ENCODE results near the gene EHMT1.
"Not testable (repeated sequence)": the region's sequence is repeated elsewhere in the genome, so short reads cannot be mapped to it uniquely, and the experiment has no call there.

Gene EHMT1

GRCh38 chr9:137809040-137809576 is 190.3 kb downstream of the EHMT1 start:
- Histone ChIP-seq H3K9ac (ENCODE audit: low read depth, low read length) (no peak overlapping the region), H3K27me3 (ENCODE audit: control insufficient read depth, insufficient read depth, low read length) (no peaks in the 10 kb centered on the region), H3K36me3 (ENCODE audit: control insufficient read depth, insufficient read depth, low read length) (peaks cover 26% of the 10 kb centered on the region), H3K4me1 (ENCODE audit: control insufficient read depth, insufficient read depth, low read length) (no peaks in the 10 kb centered on the region), H3K9me3 (ENCODE audit: control insufficient read depth, insufficient read depth, low read length) (no peaks in the 10 kb centered on the region), H3K4me3 (ENCODE audit: low read depth, low read length) (no peak overlapping the region)

DNA sequence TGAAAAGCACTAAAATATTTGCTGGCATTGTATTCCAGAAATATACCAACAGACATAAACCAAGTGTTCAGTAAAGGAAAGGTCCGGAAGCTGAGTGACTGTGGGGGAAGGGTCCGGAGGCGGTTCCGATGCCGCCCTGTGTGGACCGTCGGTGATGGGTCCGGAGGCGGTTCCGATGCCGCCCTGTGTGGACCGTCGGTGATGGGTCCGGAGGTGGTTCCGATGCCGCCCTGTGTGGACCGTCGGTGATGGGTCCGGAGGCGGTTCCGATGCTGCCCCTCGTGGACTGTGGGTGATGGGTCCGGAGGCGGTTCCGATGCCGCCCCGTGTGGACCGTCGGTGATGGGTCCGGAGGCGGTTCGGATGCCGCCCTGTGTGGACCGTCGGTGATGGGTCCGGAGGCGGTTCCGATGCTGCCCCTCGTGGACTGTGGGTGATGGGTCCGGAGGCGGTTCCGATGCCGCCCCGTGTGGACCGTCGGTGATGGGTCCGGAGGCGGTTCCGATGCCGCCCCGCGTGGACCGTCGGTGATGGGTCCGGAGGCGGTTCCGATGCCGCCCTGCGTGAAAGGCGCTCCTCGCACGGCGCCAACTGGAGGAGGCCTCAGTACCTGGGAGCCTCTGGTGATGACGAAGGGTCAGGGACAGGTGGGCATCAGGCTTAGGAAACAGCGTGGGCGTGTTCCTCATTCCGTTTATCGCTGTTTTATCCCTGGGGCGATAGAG is 191.1 kb downstream of the EHMT1 start:
- not testable (repeated sequence) for H3K9ac ChIP-seq (ENCODE audit: low read depth, low read length); H3K4me3 ChIP-seq (ENCODE audit: low read depth, low read length); H3K9me3 ChIP-seq (ENCODE audit: control insufficient read depth, insufficient read depth, low read length); H3K27me3 ChIP-seq (ENCODE audit: control insufficient read depth, insufficient read depth, low read length); H3K4me1 ChIP-seq (ENCODE audit: control insufficient read depth, insufficient read depth, low read length)
- peaks cover 32% of the 10 kb centered on the region for H3K36me3 ChIP-seq (ENCODE audit: control insufficient read depth, insufficient read depth, low read length)

GRCh38 chr9:137811283-137811870 is 192.6 kb downstream of the EHMT1 start:
- Histone ChIP-seq H3K36me3 (ENCODE audit: control insufficient read depth, insufficient read depth, low read length) (peaks cover 45% of the 10 kb centered on the region), H3K9ac (ENCODE audit: low read depth, low read length) (no peak overlapping the region), H3K4me3 (ENCODE audit: low read depth, low read length) (no peak overlapping the region)

DNA sequence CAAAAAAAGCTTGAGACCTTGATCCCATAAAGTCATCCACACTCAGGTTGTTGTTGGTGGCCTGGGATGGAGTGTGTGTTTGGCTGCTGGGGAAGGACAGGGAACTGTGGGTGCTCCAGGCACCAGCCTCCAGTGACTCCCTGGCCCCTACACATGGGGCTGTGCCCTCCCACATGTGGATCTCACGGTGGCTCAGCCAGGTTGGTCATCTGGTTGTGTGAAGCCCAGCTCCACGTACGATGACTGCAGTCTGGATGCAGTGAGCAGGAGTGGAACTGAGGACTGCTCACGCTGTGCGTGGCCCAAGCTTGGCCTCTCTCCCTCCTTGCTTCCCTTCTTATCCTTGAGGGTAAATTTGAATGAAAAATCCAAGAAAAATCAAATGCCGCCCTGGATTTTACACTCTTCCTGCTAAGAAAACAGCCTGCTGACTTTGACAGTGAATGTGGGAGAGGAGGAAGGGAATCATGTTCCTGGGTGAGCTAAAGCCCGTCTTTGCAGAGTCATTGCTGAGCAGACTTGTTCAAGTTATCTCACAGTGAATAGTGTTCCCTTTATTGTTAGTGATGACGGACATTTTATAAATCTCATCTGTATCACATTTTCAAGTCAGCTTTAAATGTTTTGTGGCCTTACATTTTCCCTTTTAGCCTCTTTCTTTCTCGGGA is 193.7 kb downstream of the EHMT1 start:
- no peaks in the 10 kb centered on the region for H3K4me1 ChIP-seq (ENCODE audit: control insufficient read depth, insufficient read depth, low read length)
- no peak overlapping the region for H3K9ac ChIP-seq (ENCODE audit: low read depth, low read length)
- H3K36me3 ChIP-seq (ENCODE audit: control insufficient read depth, insufficient read depth, low read length) = peaks cover 53% of the 10 kb centered on the region
- H3K4me3 ChIP-seq (ENCODE audit: low read depth, low read length) = no peak overlapping the region
- no peaks in the 10 kb centered on the region for H3K9me3 ChIP-seq (ENCODE audit: control insufficient read depth, insufficient read depth, low read length)
- no peaks in the 10 kb centered on the region for H3K27me3 ChIP-seq (ENCODE audit: control insufficient read depth, insufficient read depth, low read length)

More at GRCh38 chr9:137811283-137811870, 192.6 kb downstream of the EHMT1 start:
- no peaks in the 10 kb centered on the region for H3K27me3 ChIP-seq (ENCODE audit: control insufficient read depth, insufficient read depth, low read length)
- H3K4me1 ChIP-seq (ENCODE audit: control insufficient read depth, insufficient read depth, low read length) = no peaks in the 10 kb centered on the region
- no peaks in the 10 kb centered on the region for H3K9me3 ChIP-seq (ENCODE audit: control insufficient read depth, insufficient read depth, low read length)

GRCh38 chr9:137813167-137813566 is 194.4 kb downstream of the EHMT1 start:
- H3K27me3 ChIP-seq (ENCODE audit: control insufficient read depth, insufficient read depth, low read length) = no peaks in the 10 kb centered on the region
- H3K4me1 ChIP-seq (ENCODE audit: control insufficient read depth, insufficient read depth, low read length) = no peaks in the 10 kb centered on the region
- no peak overlapping the region for H3K9ac ChIP-seq (ENCODE audit: low read depth, low read length)
- no peak overlapping the region for H3K4me3 ChIP-seq (ENCODE audit: low read depth, low read length)
- peaks cover 60% of the 10 kb centered on the region for H3K36me3 ChIP-seq (ENCODE audit: control insufficient read depth, insufficient read depth, low read length)
- H3K9me3 ChIP-seq (ENCODE audit: control insufficient read depth, insufficient read depth, low read length) = no peaks in the 10 kb centered on the region

DNA sequence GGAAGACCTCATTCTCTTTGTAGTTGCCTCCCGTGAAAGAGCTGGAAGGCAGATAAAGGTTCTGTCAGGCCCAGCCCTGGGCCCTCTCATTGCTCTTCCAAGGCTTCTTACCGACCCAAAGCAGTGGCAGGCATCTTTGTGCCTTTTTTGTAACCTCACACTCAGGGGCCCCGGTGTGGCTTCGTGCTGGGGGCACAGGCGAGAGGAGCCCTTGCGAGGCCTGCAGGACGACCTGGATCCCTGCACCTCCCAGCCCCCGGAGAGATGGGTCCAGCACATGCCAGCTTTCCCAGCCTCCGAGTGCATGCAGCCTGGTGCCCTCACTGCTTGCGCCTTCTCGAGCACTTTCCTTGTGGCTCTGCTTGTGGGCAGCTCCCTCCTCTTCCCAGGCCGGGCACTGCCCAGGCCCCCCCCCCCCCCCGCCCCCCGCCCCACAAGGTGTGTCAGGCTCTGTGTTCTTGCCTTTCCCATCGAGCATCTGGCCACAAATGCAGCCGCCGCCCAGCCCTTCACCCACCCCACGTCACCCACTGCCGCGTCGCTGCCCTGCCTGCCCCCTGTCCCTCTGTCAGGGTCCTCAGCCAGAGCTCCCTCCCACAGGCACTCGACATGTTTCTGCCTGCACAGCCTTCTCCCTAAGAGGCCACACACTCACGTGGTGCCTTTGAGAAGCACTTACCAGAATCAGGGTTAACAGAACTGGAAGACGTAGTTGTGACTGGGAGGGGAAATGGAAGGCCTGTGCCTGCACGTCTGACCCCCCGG is 195.0 kb downstream of the EHMT1 start:
- Histone ChIP-seq H3K4me1 (ENCODE audit: control insufficient read depth, insufficient read depth, low read length) (no peaks in the 10 kb centered on the region), H3K9ac (ENCODE audit: low read depth, low read length) (no peak overlapping the region), H3K4me3 (ENCODE audit: low read depth, low read length) (no peak overlapping the region), H3K36me3 (ENCODE audit: control insufficient read depth, insufficient read depth, low read length) (peaks cover 62% of the 10 kb centered on the region), H3K27me3 (ENCODE audit: control insufficient read depth, insufficient read depth, low read length) (no peaks in the 10 kb centered on the region), H3K9me3 (ENCODE audit: control insufficient read depth, insufficient read depth, low read length) (no peaks in the 10 kb centered on the region)

- no peak overlapping the region for H3K9ac ChIP-seq (ENCODE audit: low read depth, low read length)
- no peaks in the 10 kb centered on the region for H3K9me3 ChIP-seq (ENCODE audit: control insufficient read depth, insufficient read depth, low read length)
- H3K27me3 ChIP-seq (ENCODE audit: control insufficient read depth, insufficient read depth, low read length) = no peaks in the 10 kb centered on the region
- no peaks in the 10 kb centered on the region for H3K4me1 ChIP-seq (ENCODE audit: control insufficient read depth, insufficient read depth, low read length)
- H3K4me3 ChIP-seq (ENCODE audit: low read depth, low read length) = no peak overlapping the region
- H3K36me3 ChIP-seq (ENCODE audit: control insufficient read depth, insufficient read depth, low read length) = peaks cover 62% of the 10 kb centered on the region
Observed at GRCh38 chr9:137814436-137814835, 195.6 kb downstream of the EHMT1 start.

DNA sequence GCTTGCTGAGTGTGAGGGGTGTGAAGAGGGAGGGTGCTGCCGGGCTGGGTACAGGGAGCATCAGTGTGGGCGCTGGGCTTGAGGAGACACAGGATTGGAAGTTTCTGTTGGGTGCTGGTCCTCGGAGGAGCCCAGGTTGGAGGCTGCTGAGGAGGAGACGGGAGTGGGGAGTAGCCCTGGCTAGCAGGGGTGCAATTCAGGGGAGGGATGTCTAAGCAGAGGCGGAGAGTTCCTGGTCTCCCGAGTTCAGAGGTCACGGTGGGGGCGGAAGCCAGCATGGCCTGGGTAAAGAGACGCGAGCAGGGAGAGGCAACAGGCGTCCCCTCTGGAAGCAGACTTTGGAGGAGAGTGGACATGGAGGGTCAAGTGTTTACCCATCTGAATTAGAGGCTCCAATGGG is 196.0 kb downstream of the EHMT1 start:
- Histone ChIP-seq H3K36me3 (ENCODE audit: control insufficient read depth, insufficient read depth, low read length) (peaks cover 63% of the 10 kb centered on the region), H3K9me3 (ENCODE audit: control insufficient read depth, insufficient read depth, low read length) (no peaks in the 10 kb centered on the region), H3K4me3 (ENCODE audit: low read depth, low read length) (no peak overlapping the region), H3K9ac (ENCODE audit: low read depth, low read length) (no peak overlapping the region), H3K4me1 (ENCODE audit: control insufficient read depth, insufficient read depth, low read length) (no peaks in the 10 kb centered on the region), H3K27me3 (ENCODE audit: control insufficient read depth, insufficient read depth, low read length) (no peaks in the 10 kb centered on the region)

- H3K27me3 ChIP-seq (ENCODE audit: control insufficient read depth, insufficient read depth, low read length) = no peaks in the 10 kb centered on the region
- no peaks in the 10 kb centered on the region for H3K4me1 ChIP-seq (ENCODE audit: control insufficient read depth, insufficient read depth, low read length)
- H3K4me3 ChIP-seq (ENCODE audit: low read depth, low read length) = no peak overlapping the region
- H3K36me3 ChIP-seq (ENCODE audit: control insufficient read depth, insufficient read depth, low read length) = peaks cover 68% of the 10 kb centered on the region
- H3K9ac ChIP-seq (ENCODE audit: low read depth, low read length) = no peak overlapping the region
- H3K9me3 ChIP-seq (ENCODE audit: control insufficient read depth, insufficient read depth, low read length) = no peaks in the 10 kb centered on the region
Observed at GRCh38 chr9:137815256-137816255, 196.8 kb downstream of the EHMT1 start.

GRCh38 chr9:137816531-137817235 is 197.9 kb downstream of the EHMT1 start:
- no peaks in the 10 kb centered on the region for H3K9me3 ChIP-seq (ENCODE audit: control insufficient read depth, insufficient read depth, low read length)
- no peak overlapping the region for H3K4me3 ChIP-seq (ENCODE audit: low read depth, low read length)
- H3K27me3 ChIP-seq (ENCODE audit: control insufficient read depth, insufficient read depth, low read length) = no peaks in the 10 kb centered on the region
- no peak overlapping the region for H3K9ac ChIP-seq (ENCODE audit: low read depth, low read length)
- H3K36me3 ChIP-seq (ENCODE audit: control insufficient read depth, insufficient read depth, low read length) = peaks cover 60% of the 10 kb centered on the region
- no peaks in the 10 kb centered on the region for H3K4me1 ChIP-seq (ENCODE audit: control insufficient read depth, insufficient read depth, low read length)

Data from iPS-15b (cell line).